Gastrocnemius medialis (tissue), 4 donors: ENCODE measurements around the gene PFKP.

Experiments used
- CTCF ChIP-seq, 5 experiments: fragments of 450-650 bp in 3 of 5; fragments of 200-600 bp in 2 of 5; sonication (generic) in 2 of 5; IDR thresholded peaks in 4 of 5; conservative IDR thresholded peaks in 1 of 5; 1 replicate in 4 of 5; 2 replicates in 1 of 5; pipeline ENCODE4 v1.5.1; 2016 to 2019; ENCODE audit warnings: antibody characterized with exemption in 5 of 5, mild to moderate bottlenecking in 3 of 5, moderate library complexity in 3 of 5
- POLR2A ChIP-seq, 2 donors: fragments of 450-650 bp; IDR thresholded peaks; one replicate each; pipeline ENCODE4 v1.6.1; 2017; ENCODE audit warnings: antibody characterized with exemption in 2 of 2, mild to moderate bottlenecking in 2 of 2, moderate library complexity in 2 of 2

GRCh38 chr10:3141351-3142005, 74.1 kb downstream of the PFKP start:
- TF ChIP-seq CTCF (IDR thresholded peaks at IDR 0.05 in 4 of 5, conservative IDR thresholded peaks at IDR 0.05 in 1 of 5) (no peak), POLR2A (IDR thresholded peaks at IDR 0.05) (no peak)
